Neural progenitor cell (in vitro differentiated cells): ENCODE data around the gene THSD4.

Experiments
- EZH2phosphoT487 ChIP-seq: fragments of 200-600 bp; sonication (generic); IDR thresholded peaks from 2 replicates; pipeline ENCODE4 v1.6.1; 2017; ENCODE audit warnings: antibody characterized with exemption
- TF ChIP-seq, protein P1 (sequence below): fragments of 200-600 bp; sonication (generic); IDR thresholded peaks from 2 replicates; pipeline ENCODE4 v1.5.1; 2017; ENCODE audit warnings: antibody characterized with exemption, mild to moderate bottlenecking

DNA sequence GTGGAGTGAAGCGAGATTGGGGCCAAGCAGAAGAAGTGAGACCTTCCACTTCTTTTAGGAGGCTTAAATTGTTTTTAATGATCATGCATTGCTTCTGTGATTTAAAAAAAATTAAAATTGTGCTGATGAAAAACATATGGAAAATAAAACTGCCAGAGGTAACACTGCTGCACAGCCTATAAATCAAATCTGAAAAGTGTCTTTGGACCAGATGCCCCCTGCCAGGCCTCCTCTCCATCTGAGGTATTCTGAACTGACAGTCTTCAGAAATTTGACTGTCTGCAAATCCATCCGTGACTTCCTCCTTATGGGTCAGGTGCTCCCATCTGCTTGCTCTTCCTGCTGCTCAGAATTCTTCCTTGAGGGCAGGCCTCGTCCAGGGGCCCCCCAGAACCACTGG, 586.5 kb downstream of the THSD4 start:
- TF ChIP-seq EZH2phosphoT487 = no peak
- TF ChIP-seq, protein P1, sequence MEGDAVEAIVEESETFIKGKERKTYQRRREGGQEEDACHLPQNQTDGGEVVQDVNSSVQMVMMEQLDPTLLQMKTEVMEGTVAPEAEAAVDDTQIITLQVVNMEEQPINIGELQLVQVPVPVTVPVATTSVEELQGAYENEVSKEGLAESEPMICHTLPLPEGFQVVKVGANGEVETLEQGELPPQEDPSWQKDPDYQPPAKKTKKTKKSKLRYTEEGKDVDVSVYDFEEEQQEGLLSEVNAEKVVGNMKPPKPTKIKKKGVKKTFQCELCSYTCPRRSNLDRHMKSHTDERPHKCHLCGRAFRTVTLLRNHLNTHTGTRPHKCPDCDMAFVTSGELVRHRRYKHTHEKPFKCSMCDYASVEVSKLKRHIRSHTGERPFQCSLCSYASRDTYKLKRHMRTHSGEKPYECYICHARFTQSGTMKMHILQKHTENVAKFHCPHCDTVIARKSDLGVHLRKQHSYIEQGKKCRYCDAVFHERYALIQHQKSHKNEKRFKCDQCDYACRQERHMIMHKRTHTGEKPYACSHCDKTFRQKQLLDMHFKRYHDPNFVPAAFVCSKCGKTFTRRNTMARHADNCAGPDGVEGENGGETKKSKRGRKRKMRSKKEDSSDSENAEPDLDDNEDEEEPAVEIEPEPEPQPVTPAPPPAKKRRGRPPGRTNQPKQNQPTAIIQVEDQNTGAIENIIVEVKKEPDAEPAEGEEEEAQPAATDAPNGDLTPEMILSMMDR = no peak
